Dermis blood vessel endothelial cell (primary cell): ENCODE results near the gene ABCC10. TPM values are rescaled to one million over a fixed set of nuclear protein-coding genes. Genes with fewer than 3 reads are reported as not detected.
"Not testable (repeated sequence)": the region's sequence is repeated elsewhere in the genome, so short reads cannot be mapped to it uniquely, and the experiment has no call there.

Source experiments
- DNase-seq: peaks from one replicate; pipeline ENCODE4 v3.0.0; 2010
- total RNA-seq: library from RNA; depleted of rRNA; stranded (reverse); fragments of >200 nt; gene quantifications from 2 replicates; pipeline ENCODE4 v1.2.3, GENCODE V29; 2014

Gene ABCC10
- total RNA-seq, 1 donor from 2014 or later: 19.2 TPM

GRCh38 chr6:43413002-43413401, 14.3 kb upstream of the ABCC10 start:
- no peak for DNase-seq

- DNase-seq: not testable (repeated sequence)
These were observed 12.1 kb upstream of the ABCC10 start for GRCh38 chr6:43415275-43415674.

- no peak for DNase-seq
These were observed 10.4 kb upstream of the ABCC10 start for GRCh38 chr6:43416935-43417334.

GRCh38 chr6:43420012-43420709, 7.2 kb upstream of the ABCC10 start:
- no peak for DNase-seq

GRCh38 chr6:43421831-43422230, 5.5 kb upstream of the ABCC10 start:
- DNase-seq: no peak

- not testable (repeated sequence) for DNase-seq
These were observed 2.3 kb upstream of the ABCC10 start for GRCh38 chr6:43425083-43425482.

GRCh38 chr6:43426928-43427405, 374 bp upstream of the ABCC10 start:
- DNase-seq: no peak

GRCh38 chr6:43428112-43428570, 800 bp downstream of the ABCC10 start:
- no peak for DNase-seq

- DNase-seq: no peak
These were observed 1.5 kb downstream of the ABCC10 start for GRCh38 chr6:43428874-43429273.

GRCh38 chr6:43432009-43432945, 4.9 kb downstream of the ABCC10 start:
- DNase-seq: no peak

- no peak for DNase-seq
These were observed 5.8 kb downstream of the ABCC10 start for GRCh38 chr6:43433148-43433547.

- no peak for DNase-seq
These were observed 6.9 kb downstream of the ABCC10 start for GRCh38 chr6:43434001-43434840.

- no peak for DNase-seq
These were observed 7.6 kb downstream of the ABCC10 start for GRCh38 chr6:43434943-43435342.

GRCh38 chr6:43435682-43436437, 8.5 kb downstream of the ABCC10 start:
- DNase-seq: no peak

- DNase-seq: peak; percentile 72
These were observed 9.4 kb downstream of the ABCC10 start for GRCh38 chr6:43436577-43437282.

GRCh38 chr6:43437700-43438099, 10.4 kb downstream of the ABCC10 start:
- no peak for DNase-seq

GRCh38 chr6:43442935-43443334, 15.6 kb downstream of the ABCC10 start:
- DNase-seq: no peak

GRCh38 chr6:43444036-43444435, 16.7 kb downstream of the ABCC10 start:
- DNase-seq: no peak

GRCh38 chr6:43444582-43444981, 17.2 kb downstream of the ABCC10 start:
- no peak for DNase-seq

- DNase-seq: no peak
These were observed 18.2 kb downstream of the ABCC10 start for GRCh38 chr6:43445576-43445975.

GRCh38 chr6:43447604-43448003, 20.3 kb downstream of the ABCC10 start:
- no peak for DNase-seq
